Subcutaneous adipose tissue (tissue), 4 donors: ENCODE results near the gene MRPS9. TPM values are rescaled to one million over a fixed set of nuclear protein-coding genes. Genes with fewer than 3 reads are reported as not detected.

Experiments used
- CTCF ChIP-seq: fragments of 450-650 bp; IDR thresholded peaks from one replicate; pipeline ENCODE4 v1.5.1; 2016; ENCODE audit warnings: low read depth, mild to moderate bottlenecking, control low read depth, antibody characterized with exemption, moderate library complexity
- total RNA-seq, 4 donors: library from RNA; depleted of rRNA; stranded (reverse); fragments of >200 nt; gene quantifications; one replicate each; pipeline ENCODE4 v1.1.0, GENCODE V29; 2016

MRPS9 gene
- total RNA-seq, 4 donors from 2014 or later = 11.0 to 21.1 (median 14.3) TPM

- no peak for TF ChIP-seq CTCF
Observed at GRCh38 chr2:105099153-105099552, 61.3 kb downstream of the MRPS9 start.

GRCh38 chr2:105100046-105100840, 62.4 kb downstream of the MRPS9 start:
- no peak for TF ChIP-seq CTCF

GRCh38 chr2:105102001-105102400, 64.1 kb downstream of the MRPS9 start:
- no peak for TF ChIP-seq CTCF

- no peak for TF ChIP-seq CTCF
Observed at GRCh38 chr2:105102963-105103421, 65.1 kb downstream of the MRPS9 start.

- no peak for TF ChIP-seq CTCF
Observed at GRCh38 chr2:105103481-105103880, 65.6 kb downstream of the MRPS9 start.

- no peak for TF ChIP-seq CTCF
Observed at GRCh38 chr2:105104208-105104731, 66.4 kb downstream of the MRPS9 start.

- TF ChIP-seq CTCF = no peak
Observed at GRCh38 chr2:105110295-105110829, 72.5 kb downstream of the MRPS9 start.
